HAP-1 (cell line): ENCODE measurements around the gene PPARA.
"Not testable (repeated sequence)": the region's sequence is repeated elsewhere in the genome, so short reads cannot be mapped to it uniquely, and the experiment has no call there.

ENCODE experiments used
- DNase-seq, 2 experiments: peaks; one replicate each; pipeline ENCODE4 v3.0.0-alpha.2; 2016 to 2020; ENCODE audit warnings: low spot score in 2 of 2
- H3K27me3 ChIP-seq: fragments of 250-450 bp; sonication (Bioruptor Pico); 2 replicates; pipeline ENCODE4 v1.5.1; 2020; ENCODE audit warnings: low read depth, mild to moderate bottlenecking, moderate library complexity
- H3K36me3 ChIP-seq: fragments of 250-450 bp; sonication (Bioruptor Pico); replicated peaks from 2 replicates; pipeline ENCODE4 v1.5.1; 2020; ENCODE audit warnings: mild to moderate bottlenecking
- H3K4me1 ChIP-seq: fragments of 250-450 bp; sonication (Bioruptor Pico); 2 replicates; pipeline ENCODE4 v1.5.1; 2020; ENCODE audit warnings: mild to moderate bottlenecking
- H3K4me3 ChIP-seq: fragments of 250-450 bp; sonication (Bioruptor Pico); 2 replicates; pipeline ENCODE4 v1.5.1; 2020; ENCODE audit warnings: mild to moderate bottlenecking, moderate library complexity
- H3K9me3 ChIP-seq: fragments of 250-450 bp; sonication (Bioruptor Pico); 2 replicates; pipeline ENCODE4 v1.5.1; 2020; ENCODE audit warnings: mild to moderate bottlenecking, moderate library complexity
- in situ Hi-C: fragments of 300-500 bp; cut with MboI; formaldehyde crosslinking; loops from 3 replicates; pipeline ENCODE4 v1.14.3; 2020; ENCODE audit warnings: low sequenced_read_pairs, inconsistent platforms, mixed read lengths

Gene PPARA

DNA sequence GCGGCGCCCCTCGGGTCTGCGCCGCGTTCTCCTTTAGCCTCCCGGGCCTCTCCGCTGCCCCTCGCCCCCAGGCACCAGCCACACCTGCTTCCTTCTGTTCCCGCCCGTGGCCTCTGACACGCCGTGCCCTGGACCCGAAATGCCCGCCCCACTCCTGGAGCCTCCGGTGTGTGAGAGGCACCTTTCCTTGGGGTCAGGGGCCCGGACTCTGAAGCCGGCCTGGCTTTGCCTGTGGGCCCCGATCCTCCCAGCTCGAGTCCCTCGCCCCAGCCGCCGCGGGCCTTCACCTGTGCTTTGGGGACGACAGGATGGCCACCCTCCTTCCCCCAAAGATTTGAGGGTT lies 100.4 kb downstream of the PPARA start:
- H3K4me1 ChIP-seq = peaks cover 7% of the 10 kb centered on the region
- no peaks in the 10 kb centered on the region for H3K27me3 ChIP-seq
- H3K36me3 ChIP-seq = no peaks in the 10 kb centered on the region
- in situ Hi-C loops = no loop called here
- no peak for DNase-seq
- H3K9me3 ChIP-seq = no peaks in the 10 kb centered on the region; the same call in 1 of the 2 replicates
- peak overlapping the region; percentile 75 for H3K4me3 ChIP-seq

DNA sequence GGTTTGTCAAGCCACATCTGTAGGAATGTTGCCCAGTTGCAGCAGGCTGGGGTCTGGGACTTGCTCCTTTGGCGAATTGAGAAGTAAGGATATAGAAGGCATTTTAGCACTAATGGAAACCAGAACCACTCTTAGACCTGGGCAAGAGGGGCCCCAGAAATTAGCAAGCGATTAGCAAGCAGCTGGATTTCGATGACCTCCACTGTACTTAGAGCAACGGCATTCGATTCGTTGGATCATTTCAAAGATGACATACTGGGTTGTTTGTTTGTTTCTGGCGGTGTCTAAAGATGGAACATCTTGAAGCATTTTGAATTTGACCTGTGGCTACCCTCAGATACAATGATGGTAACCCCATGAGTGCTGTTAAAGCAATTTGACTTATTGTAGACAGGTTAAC lies 100.9 kb downstream of the PPARA start:
- in situ Hi-C loops = no loop called here
- H3K27me3 ChIP-seq = no peaks in the 10 kb centered on the region
- DNase-seq = no peak
- H3K4me3 ChIP-seq = no peak overlapping the region
- peaks cover 7% of the 10 kb centered on the region for H3K4me1 ChIP-seq
- no peaks in the 10 kb centered on the region; the same call in 1 of the 2 replicates for H3K9me3 ChIP-seq
- H3K36me3 ChIP-seq = no peaks in the 10 kb centered on the region

DNA sequence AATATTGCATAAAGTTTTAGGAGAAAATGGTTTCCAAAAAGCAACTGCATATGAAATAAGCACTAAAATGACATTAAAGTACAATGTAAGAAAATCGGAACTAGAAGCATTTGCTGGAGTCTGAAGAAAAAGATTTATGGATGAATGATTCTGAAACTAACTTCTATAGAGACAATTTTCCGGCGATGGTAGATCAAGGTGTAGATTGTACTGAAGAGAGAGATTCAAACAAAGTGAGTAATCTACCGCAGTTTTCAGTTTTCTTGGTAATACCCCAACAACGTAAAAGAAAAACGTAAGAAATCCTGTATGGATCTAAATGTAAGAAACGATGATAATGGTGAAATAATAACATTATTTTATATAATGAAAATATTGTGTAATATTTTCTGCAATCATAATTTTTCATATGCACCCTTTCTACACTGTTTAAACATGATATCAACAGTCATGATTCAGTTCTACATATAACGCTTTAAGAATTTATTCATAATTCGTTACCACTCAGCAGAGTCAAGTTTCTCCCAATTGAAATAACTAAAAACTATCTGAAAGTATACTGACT lies 101.6 kb downstream of the PPARA start:
- Histone ChIP-seq H3K36me3 (no peaks in the 10 kb centered on the region), H3K4me3 (no peak overlapping the region), H3K9me3 (no peaks in the 10 kb centered on the region; the same call in 1 of the 2 replicates), H3K27me3 (no peaks in the 10 kb centered on the region), H3K4me1 (peaks cover 7% of the 10 kb centered on the region)
- DNase-seq = no peak
- in situ Hi-C loops = no loop called here

DNA sequence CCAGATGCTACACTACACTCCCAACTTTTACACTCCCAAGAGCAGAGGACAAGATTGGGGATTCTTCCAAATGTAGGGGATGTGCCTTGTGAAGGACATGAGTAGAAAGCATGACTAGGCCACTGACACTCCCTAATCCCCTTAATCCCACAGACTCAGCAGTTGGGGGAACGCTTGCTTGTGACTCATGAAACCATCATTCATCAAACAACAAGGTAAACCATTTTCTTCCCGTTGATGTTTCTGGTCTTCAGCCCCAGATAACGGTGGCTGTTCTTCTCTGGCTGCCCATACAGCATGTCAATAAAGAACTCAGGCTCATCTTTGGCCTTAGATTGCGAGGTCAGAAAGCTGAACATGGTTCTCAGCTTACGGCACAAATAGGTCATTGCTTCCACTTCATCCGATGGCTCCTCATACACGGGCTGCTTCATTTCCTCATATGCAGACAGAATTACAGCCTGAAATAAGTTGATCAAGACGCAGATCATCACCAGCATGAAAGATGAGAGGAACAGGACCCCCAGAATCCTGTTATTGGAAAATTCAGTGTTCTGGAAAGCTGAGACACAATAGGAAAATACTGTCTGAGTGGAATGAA lies 106.1 kb downstream of the PPARA start:
- no peak for DNase-seq
- H3K27me3 ChIP-seq = no peaks in the 10 kb centered on the region
- in situ Hi-C loops = no loop called here
- H3K36me3 ChIP-seq = no peaks in the 10 kb centered on the region
- H3K4me3 ChIP-seq = no peak overlapping the region
- H3K9me3 ChIP-seq = peaks cover 6% of the 10 kb centered on the region; the same call in 1 of the 2 replicates
- H3K4me1 ChIP-seq = no peaks in the 10 kb centered on the region

DNA sequence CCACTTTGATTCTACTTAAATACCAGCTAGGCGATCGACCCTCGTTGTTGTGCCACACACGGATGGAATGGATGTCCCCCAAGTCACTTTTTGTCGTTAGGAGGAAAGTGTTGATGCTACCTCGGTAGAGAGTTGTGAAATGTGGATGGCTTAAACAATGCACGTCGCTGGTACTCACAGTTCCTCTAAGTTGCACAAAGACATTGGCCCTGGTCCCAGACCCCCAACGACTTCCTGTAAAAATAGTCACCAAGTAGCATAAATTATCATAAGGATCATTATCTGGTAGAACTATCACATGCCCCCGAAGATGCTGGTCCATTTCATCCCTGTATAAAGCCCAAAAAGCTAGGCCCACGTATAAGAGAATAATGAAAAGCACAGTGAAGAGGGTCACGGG lies 109.0 kb downstream of the PPARA start:
- Histone ChIP-seq H3K36me3 (no peaks in the 10 kb centered on the region), H3K27me3 (no peaks in the 10 kb centered on the region), H3K4me1 (no peaks in the 10 kb centered on the region), H3K4me3 (no peak overlapping the region), H3K9me3 (peaks cover 14% of the 10 kb centered on the region; the same call in 1 of the 2 replicates)
- in situ Hi-C loops = no loop called here
- no peak for DNase-seq

DNA sequence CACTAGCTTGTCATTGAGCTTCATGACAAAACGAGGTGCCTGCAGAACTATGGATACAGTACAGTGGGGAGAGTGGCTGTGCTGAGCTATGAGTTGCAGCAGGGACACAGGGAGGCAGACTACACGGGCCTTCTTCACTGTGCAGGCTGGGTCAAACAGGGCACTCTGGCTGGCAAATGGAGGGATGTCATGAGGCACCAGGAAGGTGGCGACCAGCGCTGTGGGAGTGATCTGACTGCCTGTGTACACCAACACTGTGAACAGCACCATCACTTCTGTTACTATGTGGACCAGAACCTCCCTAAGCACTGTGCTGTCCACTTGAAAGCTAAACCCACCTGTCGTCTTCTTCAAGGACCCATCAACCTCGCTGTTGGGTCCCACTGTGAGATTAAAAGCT lies 109.7 kb downstream of the PPARA start:
- H3K27me3 ChIP-seq = no peaks in the 10 kb centered on the region
- in situ Hi-C loops = no loop called here

DNA sequence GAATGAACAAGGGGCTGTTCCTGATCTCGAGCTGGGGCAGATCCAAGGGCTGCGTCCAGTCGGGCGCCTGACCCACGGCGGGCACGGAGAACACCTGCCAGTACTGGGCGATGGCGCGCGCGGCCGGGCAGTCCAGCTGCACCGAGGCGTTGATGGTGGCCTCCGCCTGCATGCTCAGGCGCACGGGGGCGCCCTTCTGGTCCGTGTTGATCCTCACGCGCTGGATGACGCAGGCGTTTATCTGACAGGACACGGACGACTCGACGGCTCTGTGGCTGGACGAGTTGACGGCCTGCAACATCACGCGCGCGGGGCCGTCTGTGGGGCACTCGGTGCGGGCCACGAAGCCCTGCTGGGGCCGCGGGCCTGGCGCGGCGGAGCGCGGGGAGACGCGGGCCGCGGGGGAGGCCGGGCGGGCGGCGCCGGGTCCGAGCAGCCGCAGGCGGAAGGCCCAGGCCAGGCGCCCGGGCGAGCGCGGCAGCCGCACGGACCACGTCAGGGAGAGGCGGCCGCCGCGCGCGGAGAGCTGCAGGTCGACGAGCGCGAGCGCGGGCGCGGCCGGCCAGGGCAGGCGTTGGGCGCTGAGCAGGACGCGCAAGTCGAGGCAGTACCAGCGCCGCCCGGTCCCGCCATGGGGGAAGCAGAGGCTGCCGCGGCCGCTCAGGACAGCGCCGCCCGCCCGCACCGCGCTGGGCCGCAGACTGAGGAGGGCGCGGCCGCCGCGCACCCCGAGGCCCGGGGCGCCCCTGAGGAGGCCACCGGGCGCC lies 112.3 kb downstream of the PPARA start:
- peaks cover 23% of the 10 kb centered on the region for H3K9me3 ChIP-seq
- in situ Hi-C loops = no loop called here
- no peak overlapping the region for H3K4me3 ChIP-seq
- no peaks in the 10 kb centered on the region for H3K36me3 ChIP-seq
- H3K27me3 ChIP-seq = no peaks in the 10 kb centered on the region
- H3K4me1 ChIP-seq = peaks cover 4% of the 10 kb centered on the region; the same call in 1 of the 2 replicates
- no peak for DNase-seq

More for the DNA sequence above, 109.7 kb downstream of the PPARA start:
- Histone ChIP-seq H3K9me3 (peaks cover 20% of the 10 kb centered on the region), H3K4me3 (no peak overlapping the region), H3K36me3 (no peaks in the 10 kb centered on the region), H3K4me1 (no peaks in the 10 kb centered on the region)
- no peak for DNase-seq

DNA sequence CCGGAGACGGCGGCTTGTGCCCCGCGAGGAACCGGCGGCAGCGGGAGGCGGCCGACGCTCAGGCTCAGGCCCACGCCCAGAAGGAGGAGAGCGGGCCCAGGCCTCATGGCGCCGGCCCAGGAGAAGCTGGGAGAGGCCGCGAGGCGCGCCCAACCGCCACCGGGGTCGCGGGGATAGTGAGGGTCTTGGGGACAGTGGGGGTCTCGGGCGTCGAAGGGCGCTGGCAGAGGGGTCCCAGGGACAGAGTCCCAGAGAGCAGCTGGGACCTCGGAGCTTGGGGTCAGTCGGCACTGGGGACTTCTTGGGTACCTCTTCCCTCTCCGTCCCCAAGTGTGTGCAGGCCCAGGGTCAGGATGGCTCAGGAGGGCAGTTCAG lies 112.9 kb downstream of the PPARA start, which contains the start of gene PKDREJ:
PKDREJ (minus strand) TSS at position 128 of the 375 bp plus-strand sequence; CDS start at position 107, 21 bp downstream.
- H3K36me3 ChIP-seq = no peaks in the 10 kb centered on the region
- no peaks in the 10 kb centered on the region for H3K27me3 ChIP-seq
- no peak for DNase-seq
- H3K4me3 ChIP-seq = no peak within 1 kb of the TSS
- peaks cover 4% of the 10 kb centered on the region; the same call in 1 of the 2 replicates for H3K4me1 ChIP-seq
- peaks cover 22% of the 10 kb centered on the region for H3K9me3 ChIP-seq
- in situ Hi-C loops = no loop called here

DNA sequence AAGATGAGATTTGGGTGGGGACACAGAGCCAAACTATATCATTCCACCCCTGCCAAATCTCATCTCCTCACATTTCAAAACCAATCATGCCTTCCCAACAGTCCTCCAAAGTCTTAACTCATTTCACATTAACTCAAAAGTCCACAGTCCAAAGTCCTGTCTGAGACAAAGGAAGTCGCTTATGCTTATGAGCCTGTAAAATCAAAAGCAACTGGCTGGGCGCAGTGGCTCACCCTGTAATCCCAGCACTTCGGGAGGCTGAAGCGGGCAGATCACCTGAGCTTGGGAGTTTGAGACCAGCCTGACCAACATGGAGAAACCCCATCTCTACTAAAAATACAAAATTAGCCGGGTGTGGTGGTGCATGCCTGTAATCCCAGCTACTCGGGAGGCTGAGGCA lies 114.2 kb downstream of the PPARA start:
- in situ Hi-C loops, H3K27me3 ChIP-seq, H3K4me3 ChIP-seq, H3K36me3 ChIP-seq, DNase-seq, H3K4me1 ChIP-seq: not testable (repeated sequence)
- peaks cover 22% of the 10 kb centered on the region for H3K9me3 ChIP-seq

DNA sequence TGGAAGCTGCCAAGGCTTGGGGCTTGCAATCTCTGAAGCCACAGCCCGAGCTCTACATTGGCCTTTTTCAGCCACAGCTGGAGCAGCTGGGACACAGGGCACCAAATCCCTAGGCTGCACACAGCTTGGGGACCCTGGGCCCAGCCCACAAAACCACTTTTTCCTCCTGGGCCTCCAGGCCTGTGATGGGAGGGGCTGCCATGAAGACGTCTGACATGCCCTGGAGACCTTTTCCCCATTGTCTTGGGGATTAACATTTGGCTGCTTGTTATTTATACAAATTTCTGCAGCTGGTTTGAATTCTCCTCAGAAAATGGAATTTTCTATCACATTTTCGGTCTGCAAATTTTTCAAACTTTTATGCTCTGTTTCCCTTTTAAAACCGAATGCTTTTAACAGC lies 115.3 kb downstream of the PPARA start:
- not testable (repeated sequence) for DNase-seq

DNA sequence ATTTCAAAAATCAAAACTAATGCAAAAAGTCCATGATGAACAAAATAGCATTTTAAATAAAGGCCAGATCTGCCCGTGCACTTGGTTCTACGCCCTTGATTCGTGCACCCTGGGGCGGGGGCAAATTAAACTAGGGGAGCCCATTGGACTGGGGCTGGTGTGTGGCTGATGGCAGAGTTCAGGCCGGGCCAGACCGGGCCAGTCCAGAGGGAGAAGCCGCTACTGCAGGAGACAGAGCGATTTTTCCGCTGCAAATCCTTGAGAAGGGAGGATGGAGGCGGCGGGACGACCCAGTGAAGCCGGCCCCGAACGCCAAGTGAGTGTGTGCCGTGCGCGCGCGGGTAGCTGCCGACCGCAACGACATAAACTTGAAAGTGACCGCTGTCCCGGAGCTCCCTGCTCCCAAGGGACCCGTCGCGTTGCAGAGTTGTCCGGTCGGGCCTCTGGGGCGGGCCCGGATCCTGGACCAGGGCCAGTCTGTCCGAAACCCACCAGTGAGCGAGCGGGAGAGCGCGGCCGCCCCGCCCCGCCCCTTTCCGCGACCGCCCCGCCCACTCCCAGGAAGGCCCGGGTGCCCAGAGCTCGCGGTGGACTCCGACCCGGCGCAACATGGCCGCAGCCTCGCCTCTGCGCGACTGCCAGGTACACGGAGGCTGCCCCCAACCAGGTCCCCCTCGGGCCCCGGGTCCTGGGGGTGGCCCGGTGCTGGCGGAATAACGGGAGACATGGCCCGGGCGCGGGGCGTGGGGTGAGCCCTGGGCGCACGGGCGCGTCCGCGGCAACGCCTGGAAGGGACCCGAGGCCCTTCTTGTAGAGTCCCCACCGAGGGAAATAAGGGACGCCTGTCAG lies 117.3 kb downstream of the PPARA start, which contains the start of gene TTC38:
TTC38 (plus strand) TSS at position 578 of the 849 bp plus-strand sequence; CDS start at position 610, 32 bp downstream.
- Histone ChIP-seq H3K9me3 (peaks cover 16% of the 10 kb centered on the region), H3K4me1 (peaks cover 4% of the 10 kb centered on the region; the same call in 1 of the 2 replicates), H3K4me3 (peak within 1 kb of the TSS; percentile 86), H3K27me3 (no peaks in the 10 kb centered on the region), H3K36me3 (peaks cover 12% of the 10 kb centered on the region)
- in situ Hi-C loops = no loop called here
- peak; percentile 87 to 95 for DNase-seq

More for the DNA sequence above, 115.3 kb downstream of the PPARA start:
- H3K4me3 ChIP-seq, in situ Hi-C loops, H3K27me3 ChIP-seq, H3K4me1 ChIP-seq, H3K36me3 ChIP-seq: not testable (repeated sequence)
- H3K9me3 ChIP-seq = peaks cover 22% of the 10 kb centered on the region

DNA sequence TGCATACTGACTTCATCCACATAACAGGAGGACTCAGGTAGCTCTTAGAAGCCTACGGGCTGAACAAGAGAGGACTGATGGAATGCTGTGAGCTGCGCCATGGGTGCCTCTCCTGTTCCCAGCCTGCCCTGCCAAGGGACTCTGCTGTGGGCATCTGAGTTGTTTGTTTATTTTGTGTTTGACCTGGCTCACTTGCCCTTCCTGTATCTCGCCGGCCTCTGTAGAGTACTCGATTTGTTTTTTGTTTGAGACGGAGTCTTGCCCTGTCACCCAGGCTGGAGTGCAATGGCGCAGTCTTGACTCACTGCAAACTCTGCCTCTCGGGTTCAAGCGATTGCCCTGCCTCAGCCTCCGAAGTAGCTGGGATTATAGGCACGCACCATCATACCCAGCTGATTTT lies 119.2 kb downstream of the PPARA start:
- Histone ChIP-seq H3K27me3 (no peaks in the 10 kb centered on the region), H3K9me3 (peaks cover 9% of the 10 kb centered on the region), H3K4me3 (no peak overlapping the region), H3K4me1 (peaks cover 4% of the 10 kb centered on the region; the same call in 1 of the 2 replicates), H3K36me3 (peaks cover 25% of the 10 kb centered on the region)
- in situ Hi-C loops = no loop called here
- no peak for DNase-seq

DNA sequence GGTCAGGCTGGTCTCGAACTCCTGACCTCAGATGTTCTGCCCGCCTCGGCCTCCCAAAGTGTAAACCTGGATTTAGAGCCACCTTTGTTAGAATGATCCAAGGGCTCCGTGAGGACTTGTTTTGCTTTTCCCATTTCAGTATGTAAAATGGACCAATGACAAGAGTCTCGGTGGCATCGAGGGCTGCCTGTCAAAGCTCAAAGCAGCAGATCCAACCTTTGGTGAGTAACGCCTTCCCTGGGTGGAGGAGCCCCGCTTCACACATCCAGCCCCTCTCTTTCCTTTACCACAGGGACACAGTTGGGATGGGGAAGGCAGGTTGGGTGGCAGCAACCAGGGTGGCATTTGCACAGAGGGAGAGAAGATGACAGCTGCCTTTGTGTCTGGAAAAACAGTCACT lies 121.9 kb downstream of the PPARA start:
- no peak overlapping the region for H3K4me3 ChIP-seq
- no peaks in the 10 kb centered on the region for H3K9me3 ChIP-seq
- peaks cover 2% of the 10 kb centered on the region; the same call in 1 of the 2 replicates for H3K4me1 ChIP-seq
- no peak for DNase-seq
- H3K27me3 ChIP-seq = no peaks in the 10 kb centered on the region
- peaks cover 46% of the 10 kb centered on the region for H3K36me3 ChIP-seq
- in situ Hi-C loops = no loop called here
